ENCODE results near the gene APC.

Gene APC

DNA sequence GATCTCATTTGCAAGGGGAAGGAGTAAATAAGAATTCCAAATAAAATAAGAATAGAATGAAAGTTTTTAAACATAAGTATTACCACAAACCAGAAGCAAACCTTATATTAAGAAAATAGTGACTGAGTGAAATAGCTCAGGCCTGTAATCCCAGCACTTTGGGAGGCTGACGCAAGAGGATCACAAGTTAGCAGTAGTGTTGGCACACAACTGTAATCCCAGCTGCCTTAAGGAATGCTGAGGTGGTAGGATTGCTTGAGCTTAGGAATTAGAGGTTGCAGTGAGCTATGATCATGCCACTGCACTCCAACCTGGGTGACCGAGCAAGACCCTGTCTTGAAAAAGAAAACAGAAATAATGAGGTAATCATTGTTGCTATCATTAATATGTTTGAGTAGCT lies 47.0 kb downstream of the APC start:
- DNase-seq (ENCODE audit: low read depth in 2 of 2), result no peak

DNA sequence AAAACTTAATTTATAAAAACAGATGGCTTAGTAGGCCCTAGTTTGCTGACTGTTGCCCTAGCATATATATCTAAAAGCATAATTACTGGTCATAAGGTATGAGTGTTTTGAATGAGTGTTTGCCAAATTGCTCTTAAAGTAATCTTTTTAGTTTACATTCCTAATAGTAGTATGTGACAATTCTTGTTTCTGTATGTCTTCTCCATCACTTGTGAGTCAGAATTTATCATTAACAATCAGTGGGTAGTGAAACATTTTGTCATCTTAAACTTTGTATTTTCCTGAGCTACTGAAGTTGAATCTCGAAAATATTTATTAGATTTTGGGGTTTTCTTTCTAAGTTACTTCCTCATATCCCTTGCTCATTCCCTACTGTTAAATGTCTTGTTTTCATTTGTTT lies 49.6 kb downstream of the APC start:
- DNase-seq (ENCODE audit: low read depth in 2 of 2), result no peak

DNA sequence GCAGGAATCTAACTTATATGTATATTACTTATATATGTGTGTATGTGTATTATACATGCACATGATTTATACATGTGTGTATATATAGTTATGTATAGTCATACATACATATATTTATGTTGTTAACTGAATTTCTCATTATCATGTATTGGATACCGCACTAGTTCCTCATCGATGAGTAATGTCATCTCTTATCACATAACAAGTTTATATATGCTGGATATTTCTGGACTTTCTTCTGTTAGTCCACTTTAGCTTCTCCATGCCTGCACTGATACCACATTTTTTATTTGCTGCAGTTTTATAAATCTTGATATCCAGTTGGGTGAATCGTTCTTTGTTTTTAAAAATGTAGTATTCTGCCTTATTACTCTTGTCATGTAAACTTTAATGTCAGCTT lies 50.2 kb downstream of the APC start:
- DNase-seq (ENCODE audit: low read depth in 2 of 2), result no peak

DNA sequence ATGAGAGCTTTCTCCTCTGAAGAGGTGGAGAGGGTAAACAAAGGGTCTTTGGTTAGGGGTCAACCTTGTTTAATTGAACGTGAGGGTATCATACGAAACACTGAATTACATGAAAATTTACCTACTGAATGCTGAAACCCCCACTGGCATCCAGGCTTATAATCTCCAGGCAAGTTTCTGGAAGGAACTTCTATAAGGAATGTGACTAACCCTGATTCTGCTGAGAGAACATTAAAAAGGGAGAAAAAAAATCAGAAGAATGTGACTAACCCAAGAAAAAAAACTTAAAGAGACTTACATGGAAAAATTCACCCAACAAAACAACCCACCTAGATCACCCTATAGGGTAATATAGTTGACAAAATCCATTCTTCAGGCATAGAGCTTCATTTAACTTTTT lies 55.5 kb downstream of the APC start:
- DNase-seq (ENCODE audit: low read depth in 2 of 2), result no peak

DNA sequence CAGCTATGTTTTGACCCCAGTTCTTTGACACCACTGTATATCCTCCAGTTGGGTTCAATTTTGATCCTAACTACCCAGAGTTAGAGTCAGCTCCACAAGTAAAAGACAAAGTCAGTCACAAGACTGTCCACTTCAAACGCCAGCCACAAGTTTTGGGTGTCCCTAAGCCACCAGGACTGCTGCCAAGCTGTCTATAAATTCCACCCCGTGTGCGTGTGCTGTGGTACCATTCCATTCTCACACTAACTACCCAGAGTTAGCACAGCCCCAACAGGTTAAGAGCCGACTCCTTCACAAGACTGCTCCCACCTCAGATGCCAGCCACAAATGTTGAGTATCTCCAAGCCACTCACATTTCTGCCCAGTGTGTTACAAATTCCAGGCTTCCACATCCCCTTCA lies 56.7 kb downstream of the APC start:
- DNase-seq (ENCODE audit: low read depth in 2 of 2), result no peak

DNA sequence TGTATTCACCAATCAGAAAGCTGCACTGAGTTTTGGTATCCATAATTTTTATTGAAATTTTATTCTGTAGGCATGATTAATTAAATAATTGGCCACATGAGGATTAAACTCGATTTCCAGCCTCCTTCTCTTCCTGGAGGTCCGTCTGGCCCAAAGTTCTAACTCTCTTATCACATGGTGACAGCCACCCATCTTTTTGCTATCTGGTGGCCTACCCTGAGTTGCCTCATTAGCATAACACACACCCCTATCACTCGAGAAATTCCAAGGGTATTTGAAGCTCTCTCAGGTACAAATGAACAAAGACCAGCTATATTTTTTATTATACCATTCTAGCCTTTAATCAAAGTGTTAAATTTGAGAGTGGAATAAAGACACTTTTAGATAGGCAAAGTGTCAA lies 57.7 kb downstream of the APC start:
- no peak for DNase-seq (ENCODE audit: low read depth in 2 of 2)

DNA sequence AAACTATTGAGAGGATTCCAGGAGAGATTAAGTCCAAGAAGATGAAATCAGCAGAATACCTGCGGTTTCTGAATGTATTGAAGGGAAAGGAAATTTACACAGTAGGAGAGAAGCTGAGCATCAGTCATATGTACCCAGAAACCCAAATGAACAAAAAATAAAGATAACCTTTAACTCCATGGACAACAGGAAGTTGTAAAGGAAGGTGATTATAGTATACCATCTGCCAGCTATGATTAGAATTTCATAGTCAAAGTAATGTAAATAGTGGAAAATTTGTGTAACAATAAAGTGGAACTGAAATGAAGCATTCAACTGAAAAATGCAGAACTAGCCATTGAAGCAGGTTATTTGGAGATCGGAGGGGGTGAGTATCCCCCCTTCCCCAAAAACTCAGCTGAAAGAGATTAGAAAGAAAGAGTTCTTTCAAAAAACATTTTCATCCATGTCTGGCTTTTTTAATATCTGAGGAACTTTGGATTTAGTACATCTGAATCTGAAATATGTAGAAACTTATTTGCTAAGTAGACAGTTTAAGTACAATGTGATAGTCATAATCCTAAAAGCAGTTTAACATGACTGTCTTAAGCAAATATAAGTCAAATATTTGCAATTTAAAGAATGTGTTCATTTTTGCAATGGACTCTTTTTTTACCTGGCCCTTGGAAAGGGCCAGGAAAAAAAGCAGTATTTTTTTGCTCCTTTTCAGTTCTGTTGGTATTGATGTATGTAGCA lies 58.4 kb downstream of the APC start:
- DNase-seq (ENCODE audit: low read depth in 2 of 2), result no peak

DNA sequence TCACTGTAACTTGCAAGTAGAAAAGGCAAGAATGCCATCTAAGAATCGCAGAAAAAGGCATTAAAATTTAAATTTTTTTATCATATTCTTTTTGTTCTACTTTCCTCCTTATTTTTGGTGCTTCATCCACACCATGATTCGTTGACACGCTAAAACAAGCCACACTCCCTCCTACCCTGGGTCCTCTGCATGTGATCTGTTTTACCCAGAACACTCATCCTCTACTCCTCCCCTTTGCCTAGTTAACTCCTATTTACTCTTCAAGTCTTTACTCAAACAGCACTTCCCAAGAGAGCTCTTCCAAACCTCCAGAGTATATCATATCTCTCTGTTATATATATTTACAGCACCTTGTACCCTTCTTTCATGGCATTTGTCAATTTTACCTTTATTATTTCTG lies 62.0 kb downstream of the APC start:
- no peak for DNase-seq (ENCODE audit: low read depth in 2 of 2)

DNA sequence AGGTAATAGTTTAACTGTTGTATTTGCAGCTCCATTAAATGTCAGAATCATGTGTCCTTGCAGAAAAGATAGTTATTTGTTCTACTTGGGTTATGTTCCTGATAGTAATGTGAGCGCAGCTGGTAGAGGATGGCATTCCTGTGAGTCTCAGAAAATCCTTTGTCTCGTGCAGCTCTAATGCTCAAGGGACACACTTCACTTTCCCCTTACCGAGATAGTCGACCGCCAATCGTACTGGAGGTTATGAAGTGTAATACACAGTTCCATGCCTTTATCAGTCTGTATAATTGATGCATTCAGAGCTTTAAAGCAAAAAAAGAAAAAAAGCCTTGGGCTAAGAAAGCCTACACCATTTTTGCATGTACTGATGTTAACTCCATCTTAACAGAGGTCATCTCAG lies 63.2 kb downstream of the APC start:
- no peak for DNase-seq (ENCODE audit: low read depth in 2 of 2)

DNA sequence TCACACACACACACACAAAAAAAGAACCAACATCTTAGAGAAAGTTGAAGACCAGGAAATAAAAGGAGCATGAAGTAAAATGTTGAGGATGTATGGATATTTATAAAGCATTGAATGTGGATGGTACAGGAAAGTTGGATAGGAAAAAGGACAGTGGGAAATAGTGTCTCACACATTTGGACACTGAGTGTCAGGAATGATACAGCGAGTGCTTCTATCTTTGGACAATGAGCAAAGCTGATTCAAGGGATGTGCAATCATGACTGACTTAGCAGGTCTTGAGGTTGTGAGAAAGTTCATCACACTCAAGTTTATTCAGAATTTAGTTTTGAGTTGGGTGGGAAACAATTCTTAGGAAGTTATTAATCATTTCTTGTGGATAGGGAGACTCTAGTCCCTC lies 73.3 kb downstream of the APC start:
- DNase-seq (ENCODE audit: low read depth in 2 of 2), result no peak

DNA sequence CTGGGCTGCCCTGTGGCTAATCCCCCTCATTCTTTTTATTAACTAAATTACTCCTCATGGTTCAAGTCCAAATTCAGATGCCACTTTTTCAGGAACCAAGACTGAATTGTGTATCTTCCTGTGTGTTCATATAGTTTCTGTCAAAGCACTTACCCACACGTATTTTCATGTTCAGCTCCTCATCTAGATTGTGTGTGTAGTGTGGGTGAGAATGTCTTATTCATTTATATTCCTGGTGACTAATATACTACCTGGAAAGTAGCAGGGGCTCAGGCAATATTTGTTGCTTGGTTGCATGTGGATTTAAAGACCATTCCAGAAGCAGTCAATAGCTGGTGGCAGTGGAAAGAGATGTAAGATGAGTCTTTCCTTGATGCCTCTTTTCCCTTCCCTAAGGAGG lies 74.9 kb downstream of the APC start:
- no peak for DNase-seq (ENCODE audit: low read depth in 2 of 2)

DNA sequence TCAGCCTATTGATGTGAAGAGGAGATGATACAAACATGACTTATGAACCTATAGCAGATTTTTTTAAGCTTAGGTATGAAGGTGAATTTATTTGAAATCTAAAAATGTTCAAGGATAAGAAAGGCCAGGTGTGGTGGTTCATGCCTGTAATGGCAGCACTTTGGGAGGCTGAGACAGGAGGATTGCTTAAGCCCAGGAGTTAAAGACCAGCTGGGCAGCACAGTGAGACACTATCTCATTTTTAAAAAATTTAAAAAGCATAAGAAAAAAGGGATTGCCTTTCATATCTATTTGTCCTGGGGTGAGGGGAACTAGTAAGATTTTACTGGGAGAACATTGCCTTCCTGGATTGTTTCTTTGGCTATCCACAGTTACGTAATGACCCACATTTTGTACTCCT lies 82.6 kb downstream of the APC start:
- DNase-seq (ENCODE audit: low read depth in 2 of 2), result no peak

DNA sequence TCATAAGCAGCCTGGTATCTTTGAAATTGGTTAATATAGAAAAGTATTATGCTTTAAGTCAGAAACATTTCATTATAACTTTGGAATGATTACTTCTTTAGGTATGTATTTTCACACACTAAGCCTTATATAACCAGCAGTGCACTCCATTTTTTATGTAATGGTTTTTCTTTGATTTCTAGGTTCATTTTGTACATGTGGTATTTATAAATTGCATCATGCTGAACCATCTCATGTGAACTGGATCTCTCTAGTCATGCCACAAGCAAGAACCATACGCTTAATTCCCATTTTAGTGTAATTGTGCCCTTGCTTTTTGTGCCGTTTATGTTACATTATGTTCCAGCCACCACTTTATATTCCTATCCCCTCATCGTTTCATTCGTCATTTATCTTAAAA lies 84.8 kb downstream of the APC start:
- no peak for DNase-seq (ENCODE audit: low read depth in 2 of 2)

DNA sequence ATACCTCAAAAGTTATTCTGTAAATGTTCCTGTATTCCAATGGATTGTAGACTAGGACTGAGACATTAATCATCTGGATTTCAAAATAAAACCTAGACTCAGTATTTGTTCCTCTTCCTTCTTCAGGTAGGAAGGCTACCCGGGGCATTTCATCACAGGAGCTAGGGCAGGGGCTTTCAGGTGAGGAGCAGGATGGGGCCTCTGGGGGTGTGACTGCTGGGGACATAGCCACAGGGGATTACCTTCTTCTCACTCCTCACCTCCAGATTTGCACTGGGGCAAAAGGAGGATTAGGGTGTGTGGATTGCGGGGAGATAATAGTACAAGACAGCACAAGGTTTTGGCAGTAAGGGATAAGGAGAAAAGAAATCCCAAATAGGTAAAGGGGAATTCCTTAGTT lies 85.5 kb downstream of the APC start:
- DNase-seq (ENCODE audit: low read depth in 2 of 2), result no peak

DNA sequence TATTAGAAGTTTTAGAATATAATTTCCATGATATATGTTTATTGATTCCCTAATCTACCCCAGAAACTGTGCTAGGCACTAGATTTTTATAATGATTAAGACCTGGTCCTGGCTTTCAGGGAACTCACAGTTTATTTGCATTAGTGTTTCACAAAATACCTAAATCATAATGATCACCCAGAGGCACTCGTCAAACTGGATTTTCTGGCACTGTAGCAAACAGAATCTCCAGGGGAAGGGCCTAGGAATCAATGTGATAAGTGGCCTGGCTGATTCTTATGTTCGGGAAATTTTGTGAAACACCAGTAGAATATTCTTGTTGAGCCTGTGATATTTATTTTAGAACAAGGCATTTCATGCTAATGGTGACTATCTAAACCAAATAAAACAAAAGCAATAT lies 86.0 kb downstream of the APC start:
- no peak for DNase-seq (ENCODE audit: low read depth in 2 of 2)

DNA sequence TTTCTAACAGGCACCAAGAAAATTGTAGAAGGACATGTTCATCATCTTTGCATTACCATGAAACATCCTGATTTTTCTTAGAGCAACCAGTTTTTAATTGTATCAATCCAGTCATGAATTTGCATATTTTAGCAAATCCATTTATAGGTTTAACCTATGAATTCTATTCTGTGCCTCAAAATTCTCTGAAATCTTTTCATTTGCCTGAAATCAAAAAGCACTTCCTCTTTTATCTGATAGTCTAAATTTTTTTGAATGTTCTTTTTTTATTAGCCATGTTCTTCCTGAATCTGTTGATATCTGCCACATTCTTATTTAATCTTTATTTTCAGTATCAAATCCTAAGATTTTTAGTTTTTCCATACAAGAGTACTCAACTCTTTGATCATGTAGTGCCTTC lies 86.5 kb downstream of the APC start:
- no peak for DNase-seq (ENCODE audit: low read depth in 2 of 2)

DNA sequence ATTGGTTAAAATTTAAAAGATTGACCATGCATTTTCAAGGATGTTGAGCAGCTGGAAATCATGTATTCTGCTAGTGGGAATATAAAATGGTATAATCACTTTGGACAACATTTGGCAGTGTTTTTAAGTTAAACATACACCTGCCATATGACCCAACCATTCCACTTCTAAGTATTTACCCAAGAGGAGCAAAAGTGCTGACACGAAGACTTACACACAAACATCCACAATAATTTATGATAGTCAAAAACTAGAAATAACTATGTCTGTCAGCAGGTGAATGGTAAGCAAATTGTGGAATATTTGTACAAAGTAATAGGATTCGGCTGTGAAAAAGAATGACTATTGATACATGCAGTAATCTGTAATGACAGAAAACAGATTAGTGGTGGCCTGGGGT lies 92.7 kb downstream of the APC start:
- DNase-seq (ENCODE audit: low read depth in 2 of 2), result no peak

DNA sequence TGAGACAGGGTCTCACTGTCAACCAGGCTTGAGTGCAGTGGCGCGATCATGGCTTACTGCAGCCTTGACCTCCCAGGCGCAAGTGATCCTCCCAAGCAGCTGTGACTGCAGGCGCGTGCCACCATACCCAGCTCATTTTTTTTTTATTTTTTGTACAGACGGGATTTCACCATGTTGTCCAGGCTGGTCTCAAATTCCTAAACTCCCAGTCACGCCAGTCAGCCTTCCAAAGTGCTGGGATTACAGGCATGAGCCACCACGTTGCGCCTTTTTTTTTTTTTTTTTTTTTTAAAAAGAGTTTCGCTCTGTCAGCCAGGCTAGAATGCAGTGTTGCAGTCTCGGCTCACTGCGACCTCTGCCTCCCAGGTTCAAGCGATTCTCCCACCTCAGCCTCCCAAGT lies 96.3 kb downstream of the APC start:
- DNase-seq (ENCODE audit: low read depth in 2 of 2), result no peak

DNA sequence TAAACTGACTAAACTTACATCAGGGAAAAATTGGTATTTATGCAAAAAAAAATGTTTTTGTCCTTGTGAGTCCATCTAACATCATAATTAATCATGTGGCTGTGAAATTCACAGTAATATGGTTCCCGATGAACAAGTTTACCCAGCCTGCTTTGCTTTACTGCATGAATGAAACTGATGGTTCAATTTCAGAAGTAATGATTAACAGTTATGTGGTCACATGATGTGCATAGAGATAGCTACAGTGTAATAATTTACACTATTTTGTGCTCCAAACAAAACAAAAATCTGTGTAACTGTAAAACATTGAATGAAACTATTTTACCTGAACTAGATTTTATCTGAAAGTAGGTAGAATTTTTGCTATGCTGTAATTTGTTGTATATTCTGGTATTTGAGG lies 106.8 kb downstream of the APC start:
- no peak for DNase-seq (ENCODE audit: low read depth in 2 of 2)

DNA sequence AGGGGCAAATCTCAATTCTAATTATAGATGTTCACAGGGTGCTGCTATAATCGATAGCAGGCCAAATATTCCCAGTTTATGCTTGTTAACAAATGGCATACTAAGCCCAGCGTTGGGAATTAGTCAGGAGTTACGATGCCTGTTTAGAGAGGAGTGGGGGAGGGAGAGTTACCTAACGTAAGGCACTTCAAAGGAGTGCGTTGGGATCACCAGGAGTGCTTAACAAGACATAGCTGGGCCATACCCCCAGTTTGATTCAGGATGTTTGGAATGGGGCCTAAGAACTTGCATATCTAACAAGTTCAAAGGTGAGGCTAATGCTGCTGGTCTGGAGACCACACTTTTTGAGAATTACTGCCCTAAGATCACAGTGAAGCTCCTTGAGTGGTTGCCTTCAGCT lies 108.9 kb downstream of the APC start:
- DNase-seq (ENCODE audit: low read depth in 2 of 2), result no peak

DNA sequence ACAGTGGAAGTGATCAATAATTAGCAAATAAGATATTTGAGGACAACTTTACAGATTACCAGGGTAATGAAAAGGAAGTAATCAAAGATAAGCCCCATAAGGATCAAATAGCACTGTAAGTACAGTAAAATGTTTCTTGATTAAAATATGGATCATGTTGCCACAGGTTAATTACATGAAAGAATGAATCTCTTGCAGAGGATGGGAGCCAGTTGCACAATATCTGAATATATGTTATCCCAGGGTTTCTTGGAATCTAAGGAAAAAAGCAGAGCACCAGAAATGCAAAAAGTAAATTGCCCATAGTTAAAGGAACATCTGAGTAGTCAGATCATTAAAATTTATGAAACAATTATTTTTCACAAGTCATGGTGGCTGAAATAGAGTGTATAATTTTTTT lies 109.6 kb downstream of the APC start:
- no peak for DNase-seq (ENCODE audit: low read depth in 2 of 2)

DNA sequence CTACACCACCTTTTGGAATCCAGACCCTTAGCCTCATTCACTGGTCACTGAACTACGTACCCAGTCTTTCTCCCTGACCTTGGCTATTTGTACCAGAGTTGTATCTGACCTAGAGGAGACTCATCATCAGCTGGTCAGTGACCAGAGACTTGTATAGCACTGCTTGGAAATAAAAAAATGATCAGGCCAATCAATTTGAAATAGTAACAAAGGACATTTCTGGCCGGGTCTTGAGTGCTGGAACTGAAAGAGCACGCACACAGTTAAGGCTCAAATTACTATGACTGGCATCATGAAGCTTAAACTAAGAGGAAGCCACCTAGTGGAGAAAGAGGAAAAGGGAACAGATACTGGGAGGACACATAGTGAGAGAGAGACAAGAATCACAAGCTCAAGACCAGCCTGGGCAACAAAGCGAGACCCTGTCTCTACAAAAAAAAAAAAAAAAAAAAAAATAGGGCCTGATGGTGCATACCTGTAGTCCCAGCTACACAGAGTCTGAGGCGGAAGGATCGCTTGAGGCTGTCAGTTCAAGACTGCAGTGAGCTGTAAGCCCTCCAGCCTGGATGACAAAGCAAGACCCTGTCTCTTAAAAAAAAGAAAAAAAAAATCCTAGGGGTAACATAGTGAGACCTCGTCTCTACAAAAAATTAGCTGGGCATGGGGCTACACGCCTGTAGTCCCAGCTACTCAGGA lies 110.6 kb downstream of the APC start:
- peak in 1 of 2 donors; percentile 8 for DNase-seq (ENCODE audit: low read depth in 2 of 2)

DNA sequence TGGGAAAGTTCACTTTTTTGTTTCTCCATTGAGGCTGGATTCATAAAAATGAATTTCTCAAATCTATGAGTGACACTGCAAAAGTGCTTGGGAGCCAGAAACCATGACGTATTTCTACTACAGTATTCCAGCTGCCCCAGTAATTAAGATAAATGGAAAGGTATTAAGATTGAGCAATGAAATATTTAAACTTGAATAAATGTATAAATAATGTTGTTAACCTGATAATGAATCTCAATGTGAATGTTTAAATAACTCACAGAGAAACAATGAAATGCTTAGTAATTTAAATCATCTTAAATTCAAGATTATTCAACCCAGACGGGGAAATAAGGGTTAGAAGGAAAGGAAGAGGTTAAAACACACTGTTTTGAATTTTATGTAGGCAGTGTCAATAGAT lies 112.2 kb downstream of the APC start:
- no peak for DNase-seq (ENCODE audit: low read depth in 2 of 2)

DNA sequence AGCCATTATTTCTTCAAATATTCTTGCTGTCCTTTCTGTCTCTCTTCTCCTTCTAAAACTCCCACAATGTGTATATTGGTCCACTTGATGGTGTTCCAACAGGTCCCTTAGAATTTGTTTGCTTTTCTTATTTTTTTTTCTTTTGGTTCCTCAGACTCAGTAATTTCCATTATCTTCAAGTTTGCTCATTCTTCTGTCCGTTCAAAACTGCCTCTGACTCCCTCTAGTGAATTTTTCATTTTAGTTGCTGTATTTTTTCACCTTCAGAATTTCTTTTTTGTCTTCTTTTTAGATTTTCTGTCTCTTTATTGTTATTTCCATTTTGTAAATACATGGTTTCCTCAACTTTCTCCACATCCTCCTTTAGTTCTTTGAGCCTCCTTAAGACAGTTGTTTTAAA lies 117.0 kb downstream of the APC start:
- DNase-seq (ENCODE audit: low read depth in 2 of 2), result no peak

All from stimulated activated CD4-positive, alpha-beta T cell treated with anti-CD3 and anti-CD28 coated beads, Interleukin-1b, Interleukin-23, amount 100 ng/mL, for 4 hours (primary cell).